HG03066 (cell line): Measurements from ENCODE around the gene C1QC.

Source experiments
- ATAC-seq: cut with Tn5 transposase; IDR thresholded peaks from one replicate; pipeline ENCODE4 v1.9.1; 2021; ENCODE audit warnings: low read depth; ENCODE audit not compliant: unreplicated experiment

Gene C1QC

DNA sequence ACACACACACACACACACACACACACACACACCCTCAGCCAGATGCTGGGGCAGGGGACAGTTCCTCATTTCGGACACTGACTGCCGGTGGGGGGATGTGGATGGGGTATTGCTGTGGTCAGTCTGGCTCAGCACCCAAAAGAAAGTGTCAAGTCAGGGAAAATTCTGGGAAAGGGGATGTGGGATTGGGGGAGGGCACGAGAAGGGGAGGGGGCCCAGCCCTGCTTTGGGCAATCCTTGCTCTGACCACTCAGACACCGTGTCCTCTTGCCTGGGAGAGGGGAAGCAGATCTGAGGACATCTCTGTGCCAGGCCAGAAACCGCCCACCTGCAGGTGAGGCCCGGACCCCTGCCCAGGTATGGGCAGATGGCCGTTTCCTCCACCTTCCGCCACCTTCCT is at the start of gene C1QC:
Gene C1QC (plus strand): TSS at position 253 of the 400 bp plus-strand sequence. CDS start 391 bp downstream, outside the sequence.
- ATAC-seq: no peak

DNA sequence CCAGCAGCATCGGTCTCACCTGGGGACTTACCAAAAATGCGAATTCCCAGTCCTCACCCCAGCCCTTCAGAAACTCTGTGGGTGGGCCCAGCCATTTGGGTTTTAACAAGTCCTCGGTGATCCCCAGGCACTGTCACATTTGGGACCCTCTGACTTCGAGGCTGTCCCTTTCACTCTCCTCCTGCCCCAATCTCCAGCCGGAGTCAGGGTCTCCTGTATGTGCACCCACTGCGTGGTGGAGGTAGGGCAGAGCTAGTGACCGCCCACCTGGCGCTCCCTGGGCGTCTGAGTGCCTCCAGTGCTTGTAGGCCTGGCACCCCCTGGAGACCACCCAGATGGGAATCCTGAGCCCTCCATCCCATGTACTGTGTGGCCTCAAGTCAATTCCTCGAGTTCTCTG is 49.0 kb upstream of the C1QC start:
- no peak for ATAC-seq

DNA sequence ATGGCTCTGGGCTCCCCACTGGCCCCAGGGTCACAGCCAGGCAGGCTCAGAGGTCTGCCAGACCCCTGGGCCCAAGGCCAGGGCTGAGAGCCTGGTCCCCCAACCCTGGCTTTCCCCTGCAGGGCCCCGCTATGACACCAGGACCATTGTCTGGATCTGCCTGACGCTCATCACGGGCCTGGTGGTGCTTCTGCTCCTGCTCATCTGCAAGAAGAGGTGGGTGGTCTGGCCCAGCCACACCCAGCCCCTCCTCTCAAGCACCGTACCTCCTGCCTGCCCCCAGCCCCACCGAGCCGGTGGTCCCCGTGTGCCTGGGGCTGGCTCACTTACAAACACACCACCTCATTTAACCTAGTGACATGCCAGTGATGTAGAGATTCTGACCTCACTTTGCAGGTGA is 48.3 kb upstream of the C1QC start:
- no peak for ATAC-seq

DNA sequence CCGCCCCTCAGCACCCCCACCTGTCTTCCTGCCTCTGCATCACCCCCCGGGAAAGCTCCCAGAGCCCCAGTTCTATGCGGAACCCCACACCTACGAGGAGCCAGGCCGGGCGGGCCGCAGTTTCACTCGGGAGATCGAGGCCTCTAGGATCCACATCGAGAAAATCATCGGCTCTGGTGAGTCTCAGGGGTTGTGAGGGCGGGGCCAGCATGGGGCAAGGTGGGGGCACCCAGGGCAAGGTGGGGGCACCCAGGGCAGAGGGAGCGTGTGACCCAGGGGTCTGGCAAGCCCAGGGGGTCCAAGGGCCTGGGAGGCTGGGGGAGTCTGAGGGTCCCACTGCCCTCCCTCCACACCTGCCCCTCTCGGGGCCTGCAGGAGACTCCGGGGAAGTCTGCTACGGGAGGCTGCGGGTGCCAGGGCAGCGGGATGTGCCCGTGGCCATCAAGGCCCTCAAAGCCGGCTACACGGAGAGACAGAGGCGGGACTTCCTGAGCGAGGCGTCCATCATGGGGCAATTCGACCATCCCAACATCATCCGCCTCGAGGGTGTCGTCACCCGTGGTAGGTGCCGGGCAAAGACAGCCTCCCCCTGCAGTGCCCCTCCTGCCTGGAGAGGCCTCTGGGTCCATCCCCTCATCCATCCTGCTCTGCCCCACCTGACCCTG is 46.0 kb upstream of the C1QC start:
- ATAC-seq: no peak

DNA sequence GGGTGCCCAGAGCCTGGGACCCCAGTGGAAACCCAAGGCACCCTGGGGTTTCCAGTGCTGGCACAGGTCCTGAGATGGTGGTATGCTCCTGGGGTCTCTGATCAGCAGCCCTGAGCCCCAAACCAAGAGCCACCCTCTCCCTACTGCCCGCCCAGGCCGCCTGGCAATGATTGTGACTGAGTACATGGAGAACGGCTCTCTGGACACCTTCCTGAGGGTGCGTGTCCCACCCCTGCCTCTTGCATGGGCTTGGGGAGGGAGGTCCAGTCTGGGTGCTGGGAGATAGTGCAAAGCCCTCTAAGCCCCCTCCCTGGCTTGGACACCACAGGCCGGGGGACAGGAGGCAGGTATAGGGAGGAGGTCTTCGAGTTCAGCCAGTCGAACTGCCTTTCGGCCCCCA is 45.4 kb upstream of the C1QC start:
- no peak for ATAC-seq

DNA sequence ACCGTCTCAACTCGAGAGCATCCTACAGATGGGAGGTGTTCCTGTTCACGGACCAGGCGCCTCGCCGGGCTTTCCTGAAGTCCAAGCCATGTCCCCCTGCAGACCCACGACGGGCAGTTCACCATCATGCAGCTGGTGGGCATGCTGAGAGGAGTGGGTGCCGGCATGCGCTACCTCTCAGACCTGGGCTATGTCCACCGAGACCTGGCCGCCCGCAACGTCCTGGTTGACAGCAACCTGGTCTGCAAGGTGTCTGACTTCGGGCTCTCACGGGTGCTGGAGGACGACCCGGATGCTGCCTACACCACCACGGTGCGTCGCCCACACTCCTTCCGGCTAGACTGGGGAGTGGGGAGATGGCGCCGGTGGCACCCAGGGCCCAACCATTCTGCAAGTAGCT is 44.7 kb upstream of the C1QC start:
- no peak for ATAC-seq

DNA sequence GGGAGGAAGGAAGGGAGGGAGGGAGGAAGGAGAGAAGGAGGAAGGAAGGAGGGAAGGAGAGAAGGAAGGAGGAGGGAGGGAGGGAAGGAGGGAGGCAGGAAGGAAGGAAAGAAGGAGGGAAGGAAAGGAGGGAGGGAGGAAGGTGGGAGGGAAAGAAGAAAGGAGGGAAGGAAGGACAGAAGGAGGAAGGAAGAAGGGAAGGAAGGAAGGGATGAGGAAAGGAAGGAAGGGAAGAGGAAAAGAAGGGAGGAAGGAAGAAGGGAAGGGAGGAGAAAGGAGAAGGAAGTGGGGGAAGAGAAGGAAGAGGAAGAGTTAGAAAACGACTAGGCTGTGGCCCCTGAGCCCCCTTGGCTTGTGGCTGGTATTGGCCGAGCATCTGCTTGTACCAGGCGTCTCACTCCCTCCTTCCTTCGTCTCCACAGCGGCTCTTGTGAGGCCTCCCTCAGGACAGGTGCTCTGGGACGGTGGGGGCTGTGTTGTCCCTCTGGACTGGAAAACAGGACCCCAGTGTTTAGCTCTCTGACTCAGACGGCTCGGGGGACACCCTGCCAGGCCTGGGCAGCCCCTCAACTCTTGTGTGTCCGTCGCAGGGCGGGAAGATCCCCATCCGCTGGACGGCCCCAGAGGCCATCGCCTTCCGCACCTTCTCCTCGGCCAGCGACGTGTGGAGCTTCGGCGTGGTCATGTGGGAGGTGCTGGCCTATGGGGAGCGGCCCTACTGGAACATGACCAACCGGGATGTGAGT is 43.2 kb upstream of the C1QC start:
- ATAC-seq: no peak

DNA sequence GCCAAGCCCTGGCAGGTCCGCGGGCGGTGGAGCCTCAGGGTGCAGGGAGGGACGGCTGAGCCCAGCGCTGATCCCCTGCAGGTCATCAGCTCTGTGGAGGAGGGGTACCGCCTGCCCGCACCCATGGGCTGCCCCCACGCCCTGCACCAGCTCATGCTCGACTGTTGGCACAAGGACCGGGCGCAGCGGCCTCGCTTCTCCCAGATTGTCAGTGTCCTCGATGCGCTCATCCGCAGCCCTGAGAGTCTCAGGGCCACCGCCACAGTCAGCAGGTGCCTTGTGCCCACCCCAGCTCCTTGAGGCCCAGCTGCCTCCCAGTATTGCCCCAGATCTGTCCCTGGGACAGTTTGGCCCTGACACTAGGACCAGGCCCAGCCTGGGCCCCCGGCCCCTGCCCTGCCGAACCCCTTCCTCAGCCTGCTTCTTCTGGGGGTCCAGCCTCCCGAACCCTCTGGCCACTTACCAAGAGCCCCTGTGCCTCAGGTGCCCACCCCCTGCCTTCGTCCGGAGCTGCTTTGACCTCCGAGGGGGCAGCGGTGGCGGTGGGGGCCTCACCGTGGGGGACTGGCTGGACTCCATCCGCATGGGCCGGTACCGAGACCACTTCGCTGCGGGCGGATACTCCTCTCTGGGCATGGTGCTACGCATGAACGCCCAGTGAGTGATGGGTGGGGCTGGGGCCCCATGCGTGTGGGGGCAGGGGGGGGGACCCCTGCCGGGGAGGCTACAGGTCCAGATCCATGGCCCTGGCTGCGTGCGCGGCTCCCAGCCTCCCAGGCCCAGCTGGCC is 42.4 kb upstream of the C1QC start:
- no peak for ATAC-seq

DNA sequence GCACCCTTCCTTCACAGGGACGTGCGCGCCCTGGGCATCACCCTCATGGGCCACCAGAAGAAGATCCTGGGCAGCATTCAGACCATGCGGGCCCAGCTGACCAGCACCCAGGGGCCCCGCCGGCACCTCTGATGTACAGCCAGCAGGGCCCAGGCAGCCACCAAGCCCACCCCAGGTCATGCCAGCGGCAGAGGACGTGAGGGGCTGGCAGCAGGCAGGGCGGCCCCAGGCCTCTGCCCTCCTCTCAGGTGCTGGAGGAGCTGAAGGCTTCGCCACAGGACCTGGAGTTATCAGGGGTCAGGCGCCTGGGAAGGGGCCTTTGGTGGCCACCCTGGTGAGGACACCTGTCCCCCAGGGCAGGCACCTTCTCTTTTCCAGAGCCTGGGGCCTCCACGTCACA is 41.8 kb upstream of the C1QC start:
- no peak for ATAC-seq

DNA sequence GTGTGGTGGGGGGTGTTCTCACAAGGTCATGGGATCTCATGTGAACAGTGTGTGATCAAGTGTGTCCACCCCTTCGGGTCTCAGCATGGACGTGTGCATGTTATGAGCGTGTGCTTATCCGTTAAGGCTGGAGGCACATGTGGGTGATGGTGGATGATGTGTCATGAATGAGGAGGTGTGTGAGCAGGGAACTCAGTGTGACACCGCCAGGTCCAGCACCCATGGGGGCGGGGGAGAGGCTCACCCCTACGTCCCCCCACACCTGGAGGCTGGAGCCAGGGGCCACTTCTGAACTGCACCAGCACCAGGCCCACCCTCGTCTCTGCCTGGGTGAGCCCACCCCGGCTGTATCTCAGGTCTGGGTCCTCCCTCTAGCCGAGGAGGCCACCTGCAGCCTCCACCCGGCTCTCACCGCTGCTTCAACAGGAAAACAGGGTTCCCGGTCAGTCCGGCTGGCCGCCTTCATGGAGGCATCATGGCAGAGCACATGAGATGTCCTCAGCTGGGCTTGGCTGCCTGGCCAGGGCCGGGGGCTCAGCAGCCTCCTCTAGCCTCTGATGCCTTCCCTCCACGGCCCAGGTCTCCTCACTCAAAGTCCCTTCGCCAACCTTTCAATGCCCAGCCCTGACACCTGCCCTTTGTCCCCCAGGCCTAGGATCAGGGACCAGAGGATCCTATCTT is 41.2 kb upstream of the C1QC start:
- no peak for ATAC-seq

DNA sequence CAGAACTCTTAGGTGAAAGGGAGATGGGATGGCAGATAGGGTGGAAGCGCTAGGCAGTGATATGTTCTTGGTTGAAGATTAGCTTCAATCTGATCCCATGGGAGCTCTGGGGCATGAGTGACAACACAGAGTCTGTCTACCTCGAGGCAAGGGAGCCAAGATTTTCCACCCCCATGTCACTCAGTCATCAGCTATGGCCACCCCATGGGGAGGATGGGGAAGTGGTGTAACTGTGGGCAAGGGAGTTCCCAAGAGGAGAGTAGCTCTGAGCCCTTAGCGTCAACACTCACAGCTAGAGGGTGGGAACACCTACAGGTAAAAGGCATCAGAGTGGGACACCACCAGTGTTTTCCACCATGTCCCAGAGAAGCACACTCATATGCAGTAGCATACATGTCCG is 37.3 kb upstream of the C1QC start:
- no peak for ATAC-seq

DNA sequence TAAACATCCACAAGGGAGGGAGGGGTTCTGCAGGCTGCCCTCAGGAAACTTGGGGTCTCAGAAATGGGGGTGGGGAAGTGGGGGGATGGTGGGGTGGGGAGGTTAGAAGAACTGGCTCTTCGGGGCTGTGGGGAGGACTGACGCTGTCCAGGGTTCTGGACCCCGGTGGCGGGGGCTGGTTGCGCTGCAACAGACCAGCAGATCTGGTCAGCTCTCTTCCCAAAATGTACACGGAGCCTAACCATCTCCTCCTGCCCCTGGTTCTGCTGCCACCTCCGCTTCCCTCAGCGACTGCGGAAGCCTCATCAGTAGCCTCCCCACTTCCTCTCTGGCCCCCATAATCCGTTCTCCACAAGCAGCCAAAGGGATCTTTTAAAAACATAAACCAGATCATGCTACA is 36.3 kb upstream of the C1QC start:
- ATAC-seq: no peak

DNA sequence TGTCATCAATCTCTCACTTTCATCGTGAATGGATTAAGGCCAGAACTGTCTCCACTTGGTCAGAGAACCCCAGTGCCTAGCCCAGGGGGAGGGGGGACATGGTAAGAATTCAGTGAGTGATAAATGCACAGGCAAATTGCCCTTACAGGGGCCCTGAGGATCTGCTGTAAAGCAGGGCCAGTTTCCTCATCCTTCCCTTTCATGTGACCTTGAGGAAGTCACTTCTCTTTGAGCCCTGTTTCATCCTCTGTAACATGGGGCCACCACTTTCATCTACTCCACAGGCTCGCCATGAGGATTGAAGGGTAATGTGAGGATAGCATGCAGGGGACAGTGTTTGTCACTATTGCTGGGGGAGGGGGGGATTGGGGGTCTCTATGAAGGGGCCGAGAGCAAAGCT is 35.1 kb upstream of the C1QC start:
- no peak for ATAC-seq

DNA sequence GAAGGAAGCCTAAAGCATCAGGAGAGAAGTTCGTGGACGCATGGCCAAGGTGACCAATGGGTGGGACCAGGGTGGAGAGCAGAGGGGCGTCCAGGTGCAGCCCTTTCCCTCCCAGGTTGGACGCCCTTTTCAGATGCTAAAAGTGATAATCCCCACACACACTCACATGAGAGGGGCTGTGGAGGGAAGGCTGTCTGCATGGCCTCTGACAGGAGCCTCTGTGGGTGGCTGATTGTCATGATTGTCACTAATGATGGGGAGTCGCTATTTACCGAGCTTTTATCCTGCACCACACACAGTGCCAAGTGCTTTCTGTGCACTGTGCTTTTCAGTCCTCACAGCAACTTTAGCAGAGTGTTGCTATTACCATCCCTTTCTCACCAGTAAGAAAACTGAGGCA is 34.1 kb upstream of the C1QC start:
- no peak for ATAC-seq

DNA sequence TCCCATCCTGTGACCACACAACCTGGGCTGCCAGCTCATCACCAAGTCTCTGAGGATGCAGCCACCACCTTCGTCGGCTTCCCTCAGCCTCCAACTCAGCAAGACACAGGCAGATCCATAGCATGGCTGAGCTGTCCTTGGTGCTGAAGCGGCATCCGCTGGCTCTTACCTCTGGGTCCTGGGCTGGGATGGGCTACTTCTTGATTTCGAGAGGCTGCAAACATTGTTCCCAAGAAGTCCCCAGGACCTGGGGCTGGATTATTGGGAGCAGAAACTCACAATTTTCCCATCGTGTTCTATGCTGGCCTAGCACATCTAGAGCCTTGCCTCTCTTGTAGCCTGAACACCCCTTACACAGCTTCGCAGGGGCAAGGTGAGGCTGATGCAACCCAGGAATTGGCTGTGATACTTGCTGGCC is 31.9 kb upstream of the C1QC start:
- no peak for ATAC-seq

DNA sequence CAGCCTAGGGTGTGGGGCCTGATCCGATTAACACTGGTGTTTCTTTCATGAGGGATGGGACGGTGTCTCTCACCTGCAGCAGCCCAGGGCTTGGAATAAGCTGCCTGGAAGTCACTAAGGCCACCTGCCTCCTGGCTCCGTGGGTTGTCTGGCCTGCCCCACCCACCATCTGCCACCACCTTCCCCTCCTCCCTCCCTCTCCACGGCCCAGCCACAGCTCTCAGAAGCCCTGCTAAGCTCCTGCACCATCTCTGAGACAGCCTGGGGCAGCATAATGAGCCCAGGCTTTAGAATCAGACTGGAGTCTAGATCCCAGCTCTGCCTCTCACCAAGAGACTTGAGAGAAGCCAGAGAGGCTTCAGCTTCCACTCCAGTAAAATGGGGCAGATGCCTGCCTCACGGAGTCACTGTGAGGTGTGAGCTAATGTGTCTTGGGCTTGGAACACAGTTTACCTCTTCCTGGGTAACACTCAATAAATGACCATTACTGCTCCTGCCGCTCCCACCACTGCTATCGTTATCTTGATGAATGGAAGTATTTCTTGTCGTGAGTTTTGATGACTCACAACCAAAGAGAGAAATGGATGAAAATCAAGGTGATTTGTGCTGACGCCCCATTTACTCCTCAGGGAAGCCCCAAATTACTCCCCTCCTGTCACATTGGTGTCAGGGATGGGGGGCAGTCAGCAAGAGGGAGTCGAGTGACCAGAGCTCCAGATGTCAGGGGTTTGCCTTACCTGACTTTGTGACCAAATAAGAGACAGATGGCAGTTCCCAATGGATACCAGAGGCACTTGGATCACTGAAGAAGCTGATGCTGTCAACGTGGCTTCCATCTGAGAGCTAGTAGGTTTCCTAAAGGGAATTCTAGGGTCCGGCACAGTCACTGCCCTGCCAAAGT is 30.5 kb upstream of the C1QC start:
- no peak for ATAC-seq

DNA sequence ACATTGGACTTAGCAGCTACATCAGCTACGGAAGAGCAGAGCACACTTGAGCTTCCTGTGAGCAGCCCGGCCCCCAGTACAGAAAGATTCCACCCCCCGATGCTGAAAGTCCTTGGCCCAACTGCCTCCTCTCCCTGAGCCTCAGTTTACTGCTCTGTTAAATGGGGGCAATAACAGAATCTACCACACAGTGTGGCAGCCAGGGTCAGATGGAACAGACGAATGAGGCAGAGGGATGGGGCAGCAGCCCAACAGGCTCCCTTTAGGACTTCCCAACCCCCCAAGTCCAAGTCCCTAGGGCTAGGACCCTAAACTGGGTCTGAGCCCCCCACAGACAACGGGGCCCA is 29.9 kb upstream of the C1QC start:
- ATAC-seq: no peak

DNA sequence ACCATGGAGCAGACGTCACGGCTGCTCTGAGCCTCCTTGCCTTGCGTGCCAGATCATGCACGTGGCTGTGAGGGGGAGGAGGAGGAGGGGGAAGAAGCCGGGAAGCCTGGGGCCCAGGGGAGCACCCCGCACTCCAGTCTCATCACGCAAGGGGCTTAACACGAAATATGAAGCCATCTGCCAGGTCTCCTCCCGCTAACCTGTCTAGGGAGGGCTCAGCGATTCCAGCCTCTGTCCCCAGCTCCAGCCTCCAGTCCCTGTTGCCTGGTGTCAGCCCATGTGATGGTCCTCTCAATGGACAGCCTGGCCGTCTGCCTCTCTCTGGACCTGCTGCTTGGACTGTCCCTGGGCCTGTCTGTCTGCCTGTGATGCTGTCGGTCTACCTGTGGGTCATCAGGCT is 29.5 kb upstream of the C1QC start:
- ATAC-seq: no peak

DNA sequence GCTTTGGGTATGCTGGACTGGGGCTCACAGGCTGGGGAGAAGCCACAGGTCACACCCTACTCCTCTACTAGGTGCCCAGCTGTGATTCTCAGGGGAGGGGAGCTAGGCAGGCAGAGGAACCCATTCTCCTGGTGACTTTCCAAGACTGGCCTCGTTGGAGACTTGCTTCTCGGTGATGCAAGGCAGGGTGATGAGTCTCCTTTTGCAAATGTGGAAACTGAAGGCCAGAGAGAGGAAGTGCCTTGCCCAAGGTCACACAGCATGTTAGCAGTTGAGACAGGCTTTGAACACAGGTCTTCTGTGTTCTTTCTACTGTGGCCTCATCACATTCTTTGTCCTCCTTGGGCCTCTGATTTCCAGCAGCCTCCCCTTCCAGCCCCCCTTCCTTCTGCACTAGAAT is 27.5 kb upstream of the C1QC start:
- ATAC-seq: no peak

DNA sequence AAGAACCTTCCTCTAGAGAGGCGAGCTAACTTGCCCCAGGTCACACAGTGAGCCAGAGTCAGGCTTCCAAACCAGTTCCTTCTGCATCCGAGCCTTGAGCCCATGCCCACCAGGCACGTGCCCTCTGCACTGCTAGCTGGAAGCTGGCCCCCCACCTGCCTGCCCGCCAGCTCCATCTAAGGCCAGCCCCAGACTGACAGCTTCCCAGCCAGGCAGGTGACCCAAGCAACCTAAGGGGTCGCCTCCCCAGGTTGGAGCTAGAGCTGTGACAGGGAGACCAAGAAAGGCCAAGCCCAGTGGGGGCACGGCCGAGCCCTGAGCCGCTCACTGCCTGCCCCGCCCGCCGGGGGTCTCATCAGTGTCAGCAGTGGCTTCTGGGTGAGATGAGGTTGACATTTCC is 26.9 kb upstream of the C1QC start:
- ATAC-seq: no peak
